ENCODE data around the gene TEX12.

GRCh38 chr11:112186304-112186703 is 19.1 kb downstream of the TEX12 start:
- no peak for TF ChIP-seq CTCF (IDR thresholded peaks at IDR 0.05; ENCODE audit: low read length)
- no peak for TF ChIP-seq EZH2 (IDR thresholded peaks at IDR 0.05; ENCODE audit: borderline replicate concordance, low read length)

Measured in OCI-LY1 (cell line).